Pancreas (tissue), 10 donors: ENCODE results near the gene TTC33. TPM values are rescaled to one million over a fixed set of nuclear protein-coding genes. Genes with fewer than 3 reads are reported as not detected.
"Not testable (repeated sequence)": the region's sequence is repeated elsewhere in the genome, so short reads cannot be mapped to it uniquely, and the experiment has no call there.

Source experiments
- ATAC-seq, 4 donors: fragments of 200-7000 bp; cut with Tn5 transposase; one replicate each; pipeline versions ENCODE4 v1.8.0 to v1.9.1; 2020; ENCODE audit warnings: mild to moderate bottlenecking in 4 of 4, moderate library complexity in 4 of 4
- DNase-seq, 6 donors: peaks; one replicate each; pipeline ENCODE4 v3.0.0-alpha.2; 2020
- FAIRE-seq: peaks from 2 replicates; lab custom pipeline; 2012; peaks lifted over from hg19 to GRCh38; lab: Jason Lieb, UNC
- H3K27ac ChIP-seq, 4 donors: fragments of 200-600 bp; sonication (generic); 1 replicate in 3 of 4; 2 replicates in 1 of 4; pipeline versions ENCODE4 v1.5.0 to v1.8.0; 2020
- H3K27me3 ChIP-seq, 4 donors: fragments of 200-600 bp; one replicate each; pipeline ENCODE4 v1.8.0; 2021
- H3K36me3 ChIP-seq, 3 donors: fragments of 200-600 bp; sonication (generic) in 1 of 3; one replicate each; pipeline versions ENCODE4 v1.5.0 to v1.8.0; 2020 to 2021
- H3K4me1 ChIP-seq, 3 donors: fragments of 200-600 bp; one replicate each; pipeline ENCODE4 v1.8.0; 2021
- H3K4me3 ChIP-seq, 4 donors: fragments of 200-600 bp; sonication (generic) in 2 of 4; one replicate each; pipeline versions ENCODE4 v1.5.0 to v1.8.0; 2020 to 2021
- H3K9me3 ChIP-seq, 4 donors: fragments of 200-600 bp; one replicate each; pipeline ENCODE4 v1.8.0; 2021
- WGBS, 2 donors: extraction: QIAGEN DNeasy Blood & Tissue Kit; methylation state at CpG; one replicate each; pipeline ENCODE4 v1.1.7; 2013; 5-methylcytosine and 5-hydroxymethylcytosine counted together
- intact Hi-C, 3 donors: fragments of 100-400 bp; cut with DNase I; formaldehyde crosslinking; loops; one replicate each; pipeline versions ENCODE4 v1.11.1 to v1.14.2; 2022
- polyA plus RNA-seq, 2 donors: library from polyadenylated mRNA; stranded (reverse); fragments of 200-250 nt; gene quantifications; one replicate each; pipeline ENCODE4 v1.2.3, GENCODE V29; 2013
- total RNA-seq, 6 donors: library from RNA; stranded (reverse); fragmentation: NEBNext Ultra II Directional in 4 of 6; extraction: Animal tissue kit (Norgen Biotek cat#: 25700) in 4 of 6; gene quantifications; one replicate each; pipeline versions ENCODE4 v1.2.1 to v1.2.4, GENCODE V29; 2021 to 2023
- TF ChIP-seq, protein P1 (sequence below), 4 donors: fragments of 200-600 bp; sonication (generic) in 3 of 4; IDR thresholded peaks; one replicate each; pipeline versions ENCODE4 v1.5.0 to v1.8.0; 2021; ENCODE audit warnings: antibody characterized with exemption in 4 of 4
- donor health status: healthy with polysubstance abuse.
- donor health status: DM: no; HTN: no; CAD: no; lungs with moderate emphysema.
- donor health status: DM: no; HTN: no; CAD: no.
- donor health status: control.
- donor health status: control.
- donor health status: Bipolar disorder and iron deficiency.
- donor health status: DM: yes; HTN: yes; CAD: no.
- donor health status: DM: no; HTN: no; CAD: no.
- donor health status: DM: no; HTN: no; CAD: no.
- donor health status: DM: yes; HTN: yes; CAD: no.

TTC33 gene
- total and polyA plus RNA-seq, 8 donors = 3.0 to 8.7 (median 5.5) TPM

DNA sequence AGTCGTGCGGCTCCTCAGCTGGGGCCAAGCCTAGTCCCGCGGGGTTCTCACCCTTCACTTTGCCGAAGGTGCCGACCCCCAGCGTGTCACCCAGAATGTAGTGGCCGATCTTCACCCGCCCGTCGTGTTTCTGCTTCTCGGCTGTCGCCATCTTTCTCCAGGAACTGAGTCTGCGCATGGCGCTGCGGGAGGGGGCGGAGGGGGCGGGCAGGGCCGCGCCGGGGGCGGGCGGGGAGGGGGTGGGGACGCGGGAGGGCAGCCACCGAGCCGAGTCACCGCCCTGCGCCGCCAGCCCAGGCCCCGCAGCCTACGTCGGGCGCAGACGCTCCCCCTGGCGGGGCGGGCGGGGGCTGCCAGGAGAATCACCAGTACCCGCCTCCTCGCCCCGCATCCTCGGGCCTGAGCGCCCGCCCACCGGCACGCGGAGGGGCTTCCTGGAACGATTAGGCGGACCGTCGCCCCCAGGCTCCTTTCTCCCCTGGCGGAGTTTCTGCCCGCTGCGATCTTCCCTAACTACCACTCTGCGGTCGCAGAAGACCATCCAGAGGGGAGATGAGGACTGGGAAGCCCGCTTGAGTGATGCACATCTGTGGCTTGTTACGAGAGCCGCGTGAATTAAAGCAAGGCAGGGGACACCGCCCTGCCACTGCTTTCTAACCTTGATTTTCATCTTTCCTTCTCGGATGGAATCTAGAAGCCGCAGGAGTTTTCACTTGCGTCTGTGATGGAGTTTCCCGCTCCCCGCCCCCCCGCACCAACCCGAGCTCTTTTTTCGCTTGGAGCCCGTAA, 42.4 kb upstream of the TTC33 start, which contains the start of gene PRKAA1:
Gene PRKAA1, minus strand, starts transcription at position 363 of the 789 bp plus-strand sequence. Its CDS starts 185 bp downstream, at position 178.
- H3K27me3 ChIP-seq = no peaks in the 10 kb centered on the region
- H3K4me1 ChIP-seq = peaks cover 6 to 11% (median 6%) of the 10 kb centered on the region in 3 donors
- ATAC-seq (peak; percentile 92 to 97 (median 94)), FAIRE-seq (no peak), DNase-seq (peak; percentile 83 to 93 (median 88))
- TF ChIP-seq, protein P1, sequence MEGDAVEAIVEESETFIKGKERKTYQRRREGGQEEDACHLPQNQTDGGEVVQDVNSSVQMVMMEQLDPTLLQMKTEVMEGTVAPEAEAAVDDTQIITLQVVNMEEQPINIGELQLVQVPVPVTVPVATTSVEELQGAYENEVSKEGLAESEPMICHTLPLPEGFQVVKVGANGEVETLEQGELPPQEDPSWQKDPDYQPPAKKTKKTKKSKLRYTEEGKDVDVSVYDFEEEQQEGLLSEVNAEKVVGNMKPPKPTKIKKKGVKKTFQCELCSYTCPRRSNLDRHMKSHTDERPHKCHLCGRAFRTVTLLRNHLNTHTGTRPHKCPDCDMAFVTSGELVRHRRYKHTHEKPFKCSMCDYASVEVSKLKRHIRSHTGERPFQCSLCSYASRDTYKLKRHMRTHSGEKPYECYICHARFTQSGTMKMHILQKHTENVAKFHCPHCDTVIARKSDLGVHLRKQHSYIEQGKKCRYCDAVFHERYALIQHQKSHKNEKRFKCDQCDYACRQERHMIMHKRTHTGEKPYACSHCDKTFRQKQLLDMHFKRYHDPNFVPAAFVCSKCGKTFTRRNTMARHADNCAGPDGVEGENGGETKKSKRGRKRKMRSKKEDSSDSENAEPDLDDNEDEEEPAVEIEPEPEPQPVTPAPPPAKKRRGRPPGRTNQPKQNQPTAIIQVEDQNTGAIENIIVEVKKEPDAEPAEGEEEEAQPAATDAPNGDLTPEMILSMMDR (IDR thresholded peaks at IDR 0.05) = peak; percentile 58 to 70 (median 66)
- H3K27ac ChIP-seq = peak within 1 kb of the TSS; percentile 76 to 91 (median 84)
- H3K36me3 ChIP-seq = no peaks in the 10 kb centered on the region
- H3K4me3 ChIP-seq = peak within 1 kb of the TSS; percentile 49 to 93 (median 89)
- intact Hi-C loops = no loop called here
- no peaks in the 10 kb centered on the region for H3K9me3 ChIP-seq
- 0 to 1% methylated on average over 58 to 70 of the region's 70 CpGs for WGBS, 2 donors

DNA sequence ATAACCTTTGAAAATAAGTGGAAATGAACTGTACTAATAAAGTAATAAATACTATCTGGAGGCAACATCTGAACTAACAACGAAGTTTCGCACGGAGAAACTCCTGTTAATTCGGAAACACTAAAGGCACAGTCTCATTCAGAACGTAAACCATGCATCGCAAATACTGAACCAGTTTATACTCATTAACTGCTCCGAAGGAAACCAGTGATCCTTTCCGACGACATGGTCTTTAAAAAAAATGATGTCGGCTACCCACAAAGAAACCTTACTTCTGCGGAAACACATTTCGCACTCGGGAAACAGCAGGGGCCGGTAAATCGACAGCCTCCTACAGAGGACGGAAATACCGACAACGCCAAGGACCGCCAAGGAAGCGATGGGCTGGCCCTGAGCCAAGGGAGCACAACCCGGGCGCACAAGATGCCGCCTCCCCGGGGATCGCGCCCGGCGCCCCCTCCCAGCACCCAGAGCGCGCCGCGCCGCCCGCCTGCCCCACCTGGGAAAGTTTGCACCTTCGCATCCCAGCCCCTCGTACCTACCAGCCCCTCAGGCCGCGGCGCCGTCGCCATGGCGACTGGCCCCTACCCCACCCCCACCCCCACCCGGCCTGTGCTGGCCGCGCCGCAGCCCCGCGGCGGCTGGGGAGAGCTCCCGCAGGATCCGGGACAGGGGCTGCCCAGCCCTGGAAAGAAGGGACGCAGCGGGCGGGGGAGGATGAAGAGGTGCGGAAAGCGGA, 41.7 kb upstream of the TTC33 start:
- DNase-seq (peak; percentile 42 to 89 (median 76)), FAIRE-seq (no peak), ATAC-seq (peak; percentile 57 to 72 (median 66))
- no peaks in the 10 kb centered on the region for H3K27me3 ChIP-seq
- peak overlapping the region; percentile 49 to 93 (median 89) for H3K4me3 ChIP-seq
- peak overlapping the region; percentile 76 to 91 (median 84) for H3K27ac ChIP-seq
- H3K36me3 ChIP-seq = no peaks in the 10 kb centered on the region
- no peaks in the 10 kb centered on the region for H3K9me3 ChIP-seq
- TF ChIP-seq, protein P1 (IDR thresholded peaks at IDR 0.05) = no peak
- peaks cover 6 to 11% (median 6%) of the 10 kb centered on the region in 3 donors for H3K4me1 ChIP-seq
- WGBS, 2 donors = 1% methylated on average over 54 to 56 of the region's 56 CpGs
- intact Hi-C loops = no loop called here

DNA sequence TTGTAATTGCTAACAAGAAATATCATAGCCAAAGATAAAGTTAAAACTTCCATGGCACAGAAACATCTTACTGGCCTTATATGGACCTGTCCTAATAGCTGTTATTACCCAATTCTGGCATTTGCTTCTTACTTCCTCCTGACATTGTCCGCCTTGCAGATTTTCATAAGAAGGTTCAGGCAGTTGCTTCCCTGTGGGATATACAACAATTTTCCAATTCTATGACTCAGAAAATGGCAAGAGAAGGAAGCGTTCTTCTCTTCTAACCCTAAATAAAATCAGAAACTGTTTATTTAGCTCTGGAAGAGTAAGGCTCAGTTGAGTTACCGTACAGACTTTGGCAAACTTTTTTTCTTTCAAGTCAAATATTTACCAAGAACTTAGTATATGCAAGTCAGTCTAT, 40.7 kb upstream of the TTC33 start:
- Histone ChIP-seq H3K4me1 (peaks cover 13 to 18% (median 15%) of the 10 kb centered on the region in 3 donors), H3K4me3 (peak overlapping the region in 2 of 4 donors; percentile 90 to 93), H3K27me3 (no peaks in the 10 kb centered on the region), H3K36me3 (no peaks in the 10 kb centered on the region), H3K9me3 (no peaks in the 10 kb centered on the region), H3K27ac (peak overlapping the region in 2 of 4 donors; percentile 89 to 91)
- ATAC-seq (peak in 1 of 4 donors; percentile 30), FAIRE-seq (no peak), DNase-seq (no peak)
- WGBS, 2 donors = 6 to 11% methylated on average over 3 of the region's 3 CpGs
- TF ChIP-seq, protein P1 (IDR thresholded peaks at IDR 0.05) = no peak
- intact Hi-C loops = no loop called here

DNA sequence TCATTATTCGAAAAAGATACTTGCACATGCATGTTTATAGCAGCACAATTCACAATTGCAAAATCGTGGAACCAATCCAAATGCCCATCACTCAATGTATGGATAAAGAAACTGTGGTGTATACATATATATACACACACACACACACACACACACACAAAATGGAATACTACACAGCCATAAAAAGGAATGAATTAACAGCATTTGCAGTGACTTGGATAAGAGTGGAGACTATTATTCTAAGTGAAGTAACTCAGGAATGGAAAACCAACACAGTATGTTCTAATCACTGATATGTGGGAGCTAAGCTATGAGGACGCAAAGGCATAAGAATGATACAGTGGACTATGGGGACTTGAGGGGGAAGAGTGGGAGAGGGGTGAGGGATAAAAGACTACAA, 39.1 kb upstream of the TTC33 start:
- H3K27ac ChIP-seq, H3K36me3 ChIP-seq, DNase-seq, H3K9me3 ChIP-seq, FAIRE-seq, ATAC-seq, H3K4me3 ChIP-seq, H3K27me3 ChIP-seq, intact Hi-C loops: not testable (repeated sequence)
- 77 to 94% methylated on average over 3 of the region's 3 CpGs for WGBS, 2 donors
- peaks cover 13 to 23% (median 19%) of the 10 kb centered on the region in 3 donors for H3K4me1 ChIP-seq

DNA sequence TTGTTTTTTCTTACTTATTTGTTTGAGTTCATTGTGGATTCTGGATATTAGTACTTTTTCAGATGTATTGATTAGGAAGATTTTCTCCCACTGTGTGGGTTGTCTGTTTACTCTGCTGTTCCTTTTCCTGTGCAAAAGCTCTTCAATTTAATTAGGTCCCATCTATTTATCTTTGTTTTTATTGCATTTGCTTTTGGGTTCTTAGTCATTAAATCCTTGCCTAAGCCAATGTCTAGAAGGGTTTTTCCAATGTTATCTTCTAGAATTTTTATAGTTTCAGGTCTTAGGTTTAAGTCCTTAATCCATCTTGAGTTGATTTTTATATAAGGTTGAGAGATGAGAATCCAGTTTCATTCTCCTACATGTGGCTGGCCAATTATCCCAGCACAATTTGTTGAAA, 38.6 kb upstream of the TTC33 start:
- H3K4me3 ChIP-seq, FAIRE-seq, H3K27ac ChIP-seq, H3K9me3 ChIP-seq, H3K36me3 ChIP-seq, DNase-seq, H3K27me3 ChIP-seq, ATAC-seq, intact Hi-C loops: not testable (repeated sequence)
- H3K4me1 ChIP-seq = peaks cover 17 to 28% (median 19%) of the 10 kb centered on the region in 3 donors

DNA sequence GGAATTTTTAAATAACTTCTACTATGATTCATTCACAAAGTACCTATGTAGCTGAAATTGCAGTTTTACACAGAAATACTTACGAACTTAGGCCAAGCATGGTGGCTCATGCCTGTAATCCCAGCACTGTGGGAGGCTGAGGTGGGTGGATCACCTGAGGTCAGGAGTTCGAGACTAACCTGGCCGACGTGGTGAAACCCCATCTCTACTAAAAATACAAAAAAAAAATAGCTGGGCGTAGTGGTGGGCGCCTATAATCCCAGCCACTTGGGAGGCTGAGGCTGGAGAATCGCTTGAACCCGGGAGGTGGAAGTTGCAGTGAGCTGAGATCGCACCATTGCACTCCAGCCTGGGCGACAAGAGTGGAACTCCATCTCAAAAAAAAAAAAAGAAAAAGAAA, 36.9 kb upstream of the TTC33 start:
- H3K27me3 ChIP-seq, H3K4me3 ChIP-seq, FAIRE-seq, H3K9me3 ChIP-seq, ATAC-seq, H3K36me3 ChIP-seq, intact Hi-C loops, DNase-seq, H3K27ac ChIP-seq: not testable (repeated sequence)
- WGBS, 2 donors = 96% methylated on average over 10 of the region's 10 CpGs
- peaks cover 19 to 34% (median 20%) of the 10 kb centered on the region in 3 donors for H3K4me1 ChIP-seq
